ENCODE data around the gene TRIM24. TPM values are rescaled to one million over a fixed set of nuclear protein-coding genes. Genes with fewer than 3 reads are reported as not detected.

The TRIM24 gene
- total RNA-seq, 1 donor from 2014 or later = 93.8 TPM

GRCh38 chr7:138429577-138430250 is 30.3 kb upstream of the TRIM24 start:
- peaks cover 24% of the 10 kb centered on the region for H3K36me3 Mint-ChIP-seq (ENCODE audit: low read depth)
- H3K27ac Mint-ChIP-seq (ENCODE audit: unreplicated experiment) = no peak overlapping the region

GRCh38 chr7:138431517-138431916 is 28.5 kb upstream of the TRIM24 start:
- TF ChIP-seq CTCF (conservative IDR thresholded peaks at IDR 0.05) = no peak
- no peak overlapping the region for H3K27ac Mint-ChIP-seq (ENCODE audit: unreplicated experiment)
- no peaks in the 10 kb centered on the region for H3K27me3 Mint-ChIP-seq (ENCODE audit: low read depth)
- no peak overlapping the region for H3K4me3 Mint-ChIP-seq
- H3K9me3 Mint-ChIP-seq = peaks cover 27% of the 10 kb centered on the region
- H3K4me1 Mint-ChIP-seq = no peaks in the 10 kb centered on the region
- H3K36me3 Mint-ChIP-seq (ENCODE audit: low read depth) = peaks cover 28% of the 10 kb centered on the region
- no peak for DNase-seq (ENCODE audit: low read depth, low spot score)

More at GRCh38 chr7:138429577-138430250, 30.3 kb upstream of the TRIM24 start:
- Mint-ChIP-seq H3K4me1 (no peaks in the 10 kb centered on the region), H3K4me3 (no peak overlapping the region), H3K9me3 (peaks cover 23% of the 10 kb centered on the region), H3K27me3 (ENCODE audit: low read depth) (no peaks in the 10 kb centered on the region)
- TF ChIP-seq CTCF (conservative IDR thresholded peaks at IDR 0.05) = no peak
- no peak for DNase-seq (ENCODE audit: low read depth, low spot score)

- H3K4me3 Mint-ChIP-seq = no peak overlapping the region
- TF ChIP-seq CTCF (conservative IDR thresholded peaks at IDR 0.05) = no peak
- H3K4me1 Mint-ChIP-seq = no peaks in the 10 kb centered on the region
- no peak for DNase-seq (ENCODE audit: low read depth, low spot score)
- peaks cover 26% of the 10 kb centered on the region for H3K36me3 Mint-ChIP-seq (ENCODE audit: low read depth)
- H3K27ac Mint-ChIP-seq (ENCODE audit: unreplicated experiment) = no peak overlapping the region
- no peaks in the 10 kb centered on the region for H3K27me3 Mint-ChIP-seq (ENCODE audit: low read depth)
- peaks cover 24% of the 10 kb centered on the region for H3K9me3 Mint-ChIP-seq
Observed at GRCh38 chr7:138433583-138434443, 26.2 kb upstream of the TRIM24 start.

- TF ChIP-seq CTCF (conservative IDR thresholded peaks at IDR 0.05) = no peak
- H3K9me3 Mint-ChIP-seq = peaks cover 23% of the 10 kb centered on the region
- no peak for DNase-seq (ENCODE audit: low read depth, low spot score)
- peaks cover 22% of the 10 kb centered on the region for H3K36me3 Mint-ChIP-seq (ENCODE audit: low read depth)
- H3K27ac Mint-ChIP-seq (ENCODE audit: unreplicated experiment) = no peak overlapping the region
- no peaks in the 10 kb centered on the region for H3K4me1 Mint-ChIP-seq
- H3K4me3 Mint-ChIP-seq = no peak overlapping the region
- H3K27me3 Mint-ChIP-seq (ENCODE audit: low read depth) = no peaks in the 10 kb centered on the region
Observed at GRCh38 chr7:138434597-138435019, 25.5 kb upstream of the TRIM24 start.

- Mint-ChIP-seq H3K4me1 (no peaks in the 10 kb centered on the region), H3K36me3 (ENCODE audit: low read depth) (peaks cover 15% of the 10 kb centered on the region), H3K27me3 (ENCODE audit: low read depth) (no peaks in the 10 kb centered on the region), H3K27ac (ENCODE audit: unreplicated experiment) (no peak overlapping the region), H3K4me3 (no peak overlapping the region), H3K9me3 (peaks cover 17% of the 10 kb centered on the region)
- TF ChIP-seq CTCF (conservative IDR thresholded peaks at IDR 0.05) = no peak
- no peak for DNase-seq (ENCODE audit: low read depth, low spot score)
Observed at GRCh38 chr7:138435231-138435919, 24.7 kb upstream of the TRIM24 start.
